ENCODE data around the gene ZCWPW1.
"Not testable (repeated sequence)": the region's sequence is repeated elsewhere in the genome, so short reads cannot be mapped to it uniquely, and the experiment has no call there.

The ZCWPW1 gene

DNA sequence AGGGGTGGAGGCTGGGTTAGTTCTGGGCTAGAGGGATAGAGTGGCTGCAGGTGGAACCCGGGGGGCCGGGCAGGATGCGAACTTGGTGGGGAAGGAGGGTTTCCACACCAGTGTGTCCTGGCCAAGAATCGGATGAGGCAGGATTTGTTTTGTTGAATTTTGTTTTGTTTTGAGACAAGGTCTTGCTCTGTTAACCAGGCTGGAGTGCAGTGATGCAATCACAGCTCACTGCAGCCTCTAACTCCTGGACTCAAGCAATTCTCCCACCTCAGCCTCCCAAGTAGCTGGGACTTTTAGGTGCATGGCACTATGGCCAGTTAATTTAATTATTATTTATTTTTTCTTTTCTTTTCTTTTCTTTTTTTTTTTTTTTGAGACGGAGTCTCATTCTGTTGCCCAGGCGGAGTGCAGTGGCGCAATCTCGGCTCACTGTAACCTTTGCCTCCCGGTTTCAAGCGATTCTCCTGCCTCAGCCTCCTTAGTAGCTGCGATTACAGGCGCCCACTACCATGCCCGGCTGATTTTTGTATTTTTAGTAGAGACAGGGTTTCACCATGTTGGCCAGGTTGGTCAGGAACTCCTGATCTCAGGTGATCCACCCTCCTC, 20.8 kb upstream of the ZCWPW1 start:
- Histone ChIP-seq H3K36me3 (ENCODE audit: control insufficient read depth, insufficient read depth, low read length) (no peaks in the 10 kb centered on the region), H3K4me3 (ENCODE audit: low read depth, low read length) (no peak overlapping the region), H3K27me3 (ENCODE audit: control insufficient read depth, insufficient read depth, low read length) (no peaks in the 10 kb centered on the region), H3K9me3 (ENCODE audit: control insufficient read depth, insufficient read depth, low read length) (no peaks in the 10 kb centered on the region), H3K9ac (ENCODE audit: low read depth, low read length) (no peak overlapping the region), H3K4me1 (ENCODE audit: control insufficient read depth, insufficient read depth, low read length) (no peaks in the 10 kb centered on the region)

DNA sequence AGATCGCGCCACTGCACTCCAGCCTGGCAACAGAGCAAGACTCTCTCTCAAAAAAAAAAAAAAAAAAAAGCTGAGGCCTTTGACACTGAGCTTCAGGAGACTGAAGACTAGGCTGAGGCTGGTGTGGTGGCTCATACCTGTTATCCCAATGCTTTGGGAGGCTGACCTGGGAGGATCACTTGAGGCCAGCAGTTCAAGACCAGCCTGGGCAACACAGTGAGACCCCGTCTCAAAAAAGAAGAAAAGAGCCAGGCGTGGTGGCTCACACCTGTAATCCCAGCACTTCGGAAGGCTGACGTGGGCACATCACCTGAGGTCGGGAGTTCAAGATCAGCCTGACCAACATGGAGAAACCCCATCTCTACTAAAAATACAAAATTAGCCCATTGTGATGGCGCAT, 18.9 kb upstream of the ZCWPW1 start:
- H3K36me3 ChIP-seq (ENCODE audit: control insufficient read depth, insufficient read depth, low read length); H3K27me3 ChIP-seq (ENCODE audit: control insufficient read depth, insufficient read depth, low read length); H3K4me1 ChIP-seq (ENCODE audit: control insufficient read depth, insufficient read depth, low read length); H3K9ac ChIP-seq (ENCODE audit: low read depth, low read length); H3K4me3 ChIP-seq (ENCODE audit: low read depth, low read length); H3K9me3 ChIP-seq (ENCODE audit: control insufficient read depth, insufficient read depth, low read length): not testable (repeated sequence)

DNA sequence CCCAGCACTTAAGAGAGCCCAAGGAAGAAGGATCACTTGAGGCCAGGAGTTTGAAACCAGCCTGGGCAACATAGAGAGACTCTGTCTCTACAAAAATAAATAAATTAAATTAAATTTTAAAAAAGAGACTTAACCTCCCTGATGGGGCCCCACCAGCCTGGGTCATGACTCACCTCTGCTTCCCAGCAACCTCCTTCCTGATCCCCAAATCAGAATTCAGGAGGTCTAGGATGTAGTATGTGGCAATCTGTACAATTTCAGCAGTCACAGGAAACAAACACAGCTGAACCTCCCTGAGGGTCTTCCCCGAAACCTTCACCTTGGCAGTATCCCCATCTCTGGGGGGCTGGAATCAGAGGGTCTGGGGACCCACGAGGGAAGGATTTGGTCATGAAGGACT, 17.5 kb upstream of the ZCWPW1 start:
- Histone ChIP-seq H3K27me3 (ENCODE audit: control insufficient read depth, insufficient read depth, low read length) (no peaks in the 10 kb centered on the region), H3K4me3 (ENCODE audit: low read depth, low read length) (no peak overlapping the region), H3K36me3 (ENCODE audit: control insufficient read depth, insufficient read depth, low read length) (no peaks in the 10 kb centered on the region), H3K9me3 (ENCODE audit: control insufficient read depth, insufficient read depth, low read length) (no peaks in the 10 kb centered on the region), H3K9ac (ENCODE audit: low read depth, low read length) (no peak overlapping the region), H3K4me1 (ENCODE audit: control insufficient read depth, insufficient read depth, low read length) (no peaks in the 10 kb centered on the region)

DNA sequence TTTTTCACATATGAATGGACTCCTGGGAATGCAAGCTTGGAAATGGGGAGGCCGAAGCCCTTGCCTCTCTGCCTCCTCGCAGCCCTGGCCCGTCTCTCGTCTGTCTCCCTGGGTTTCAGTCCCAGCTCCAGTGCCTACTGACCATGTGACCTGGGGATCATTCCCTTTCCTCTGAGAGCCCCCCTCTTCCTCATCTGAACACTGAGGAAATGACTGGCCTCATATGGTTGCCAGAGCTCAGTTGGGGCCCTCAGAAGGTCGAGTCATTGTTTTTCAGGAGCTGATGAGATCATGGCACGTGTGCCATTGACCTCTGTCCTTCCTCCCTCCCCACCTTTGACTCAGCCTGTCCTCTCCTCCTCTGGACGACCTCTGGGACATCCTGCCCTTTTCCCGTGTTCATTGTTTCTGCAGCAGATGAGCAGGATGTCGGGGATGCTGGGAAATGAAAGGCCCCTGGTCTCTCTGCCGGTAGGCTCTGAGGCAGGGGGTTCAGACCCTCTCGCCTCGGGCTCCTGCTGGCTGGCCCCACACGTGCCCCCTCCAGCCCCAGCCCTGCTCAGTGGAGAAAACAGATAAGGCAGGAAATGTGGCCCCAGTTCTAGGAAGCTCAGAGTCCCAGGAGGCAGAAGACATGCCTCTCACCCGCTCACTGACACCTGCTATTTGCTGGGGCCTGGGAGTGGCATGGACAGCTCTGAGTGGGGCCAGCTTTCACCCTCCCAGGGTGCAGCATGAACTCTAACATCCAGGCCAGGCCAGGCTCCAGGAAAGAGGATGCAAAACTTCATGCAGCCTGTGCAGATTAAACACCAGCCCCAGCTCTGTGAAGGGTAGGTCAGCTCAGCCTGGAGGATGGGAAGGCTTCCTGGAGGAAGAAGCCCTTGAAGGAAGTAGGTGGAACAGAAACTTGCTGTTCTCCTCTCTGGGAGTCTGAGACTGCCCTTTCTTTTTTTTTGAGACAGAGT, 16.1 kb upstream of the ZCWPW1 start:
- no peaks in the 10 kb centered on the region for H3K27me3 ChIP-seq (ENCODE audit: control insufficient read depth, insufficient read depth, low read length)
- H3K4me3 ChIP-seq (ENCODE audit: low read depth, low read length) = no peak overlapping the region
- no peaks in the 10 kb centered on the region for H3K36me3 ChIP-seq (ENCODE audit: control insufficient read depth, insufficient read depth, low read length)
- no peaks in the 10 kb centered on the region for H3K4me1 ChIP-seq (ENCODE audit: control insufficient read depth, insufficient read depth, low read length)
- H3K9ac ChIP-seq (ENCODE audit: low read depth, low read length) = no peak overlapping the region
- H3K9me3 ChIP-seq (ENCODE audit: control insufficient read depth, insufficient read depth, low read length) = no peaks in the 10 kb centered on the region

DNA sequence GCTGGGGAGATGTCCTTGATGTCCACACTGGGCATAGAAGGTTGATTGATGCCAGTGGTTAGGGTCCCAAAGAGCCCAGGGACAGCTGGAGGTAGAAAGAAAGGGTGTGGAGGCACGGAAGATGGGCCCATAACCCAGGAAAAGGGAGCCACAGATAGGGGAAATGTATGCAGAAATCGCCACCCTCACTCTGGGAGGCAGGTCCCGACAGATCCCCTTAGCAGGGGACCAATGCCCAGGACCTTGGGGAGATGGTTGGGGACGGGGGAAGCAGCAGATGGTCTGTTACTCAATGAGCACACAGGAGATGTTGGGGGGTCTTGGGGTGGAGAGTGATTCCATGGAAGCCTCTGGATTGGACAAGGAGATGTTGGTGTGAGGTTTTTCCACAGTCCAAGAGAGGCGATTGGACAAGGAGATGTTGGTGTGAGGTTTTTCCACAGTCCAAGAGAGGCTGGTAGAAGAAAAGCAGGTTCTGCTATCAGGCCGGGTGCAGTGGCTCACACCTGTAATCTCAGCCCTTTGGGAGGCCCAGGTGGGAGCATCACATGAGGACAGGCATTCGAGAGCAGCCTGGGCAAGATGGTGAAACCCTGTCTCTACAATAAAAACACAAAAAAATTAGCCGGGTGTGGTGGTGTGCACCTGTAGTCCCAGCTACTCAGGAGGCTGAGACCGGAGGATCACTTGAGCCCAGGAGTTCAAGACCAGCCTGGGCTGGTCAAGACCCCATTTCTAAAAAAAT, 14.8 kb upstream of the ZCWPW1 start:
- no peaks in the 10 kb centered on the region for H3K36me3 ChIP-seq (ENCODE audit: control insufficient read depth, insufficient read depth, low read length)
- H3K27me3 ChIP-seq (ENCODE audit: control insufficient read depth, insufficient read depth, low read length) = no peaks in the 10 kb centered on the region
- no peaks in the 10 kb centered on the region for H3K4me1 ChIP-seq (ENCODE audit: control insufficient read depth, insufficient read depth, low read length)
- no peaks in the 10 kb centered on the region for H3K9me3 ChIP-seq (ENCODE audit: control insufficient read depth, insufficient read depth, low read length)
- H3K9ac ChIP-seq (ENCODE audit: low read depth, low read length) = no peak overlapping the region
- H3K4me3 ChIP-seq (ENCODE audit: low read depth, low read length) = no peak overlapping the region

DNA sequence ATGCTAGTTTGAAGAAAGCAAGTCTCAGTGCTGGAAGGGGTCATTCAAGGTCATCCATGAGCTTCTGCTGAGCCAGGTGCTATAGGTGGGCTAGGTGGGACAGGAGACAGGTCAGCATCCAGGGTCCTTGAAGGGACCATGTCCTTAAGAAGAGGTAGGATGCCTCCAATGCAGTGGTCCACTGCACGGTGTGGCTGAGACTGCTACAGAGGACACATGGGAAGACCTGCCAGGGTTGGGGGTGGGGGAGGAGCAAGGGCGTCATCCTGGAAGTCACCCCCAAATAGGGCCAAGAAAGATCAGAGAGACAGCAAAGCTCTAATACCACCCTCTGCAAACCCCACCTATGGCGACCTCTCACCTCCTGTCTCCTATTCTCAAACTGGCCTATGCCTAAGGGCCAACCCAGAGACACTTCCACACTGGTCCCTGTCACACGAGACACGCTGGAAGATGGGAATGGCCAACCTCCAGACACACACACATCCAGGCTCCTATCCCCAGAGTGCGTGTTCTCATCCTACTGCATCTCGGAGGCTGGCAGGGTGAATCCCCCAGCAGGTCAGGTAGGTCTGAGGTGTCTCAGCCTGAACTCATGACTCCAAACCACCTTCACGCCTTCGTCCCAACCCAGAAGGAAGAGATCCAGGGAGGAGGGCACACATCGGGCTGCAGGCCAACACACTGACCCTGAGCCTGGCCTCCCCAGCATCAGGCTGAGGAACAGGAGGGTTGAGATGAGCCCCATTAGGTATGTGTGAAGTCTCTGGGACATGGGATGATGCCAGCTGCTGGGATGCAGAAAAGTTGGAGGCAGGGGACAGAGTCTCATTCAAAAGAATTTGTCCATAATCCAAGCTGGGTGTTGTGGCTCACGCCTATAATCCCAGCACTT, 13.4 kb upstream of the ZCWPW1 start:
- Histone ChIP-seq H3K9ac (ENCODE audit: low read depth, low read length) (no peak overlapping the region), H3K36me3 (ENCODE audit: control insufficient read depth, insufficient read depth, low read length) (no peaks in the 10 kb centered on the region), H3K9me3 (ENCODE audit: control insufficient read depth, insufficient read depth, low read length) (no peaks in the 10 kb centered on the region), H3K4me3 (ENCODE audit: low read depth, low read length) (no peak overlapping the region), H3K27me3 (ENCODE audit: control insufficient read depth, insufficient read depth, low read length) (no peaks in the 10 kb centered on the region), H3K4me1 (ENCODE audit: control insufficient read depth, insufficient read depth, low read length) (no peaks in the 10 kb centered on the region)

DNA sequence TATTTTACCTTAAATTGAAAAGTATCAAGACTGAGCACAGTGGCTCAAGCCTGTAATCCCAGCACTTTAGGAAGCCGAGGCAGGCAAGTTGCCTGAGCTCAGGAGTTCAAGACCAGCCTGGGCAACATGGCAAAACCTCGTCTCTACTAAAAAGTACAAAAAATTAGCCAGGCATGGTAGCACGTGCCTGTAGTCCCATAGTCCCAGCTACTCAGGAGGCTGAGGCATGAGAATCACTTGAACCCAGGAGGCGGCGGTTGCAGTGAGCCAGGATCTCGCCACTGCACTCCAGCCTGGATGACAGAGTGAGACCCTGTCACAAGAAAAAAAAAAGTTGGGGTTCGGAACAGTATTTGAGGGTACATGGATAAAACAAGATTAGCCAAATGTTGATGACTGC, 10.7 kb upstream of the ZCWPW1 start:
- not testable (repeated sequence) for H3K4me3 ChIP-seq (ENCODE audit: low read depth, low read length); H3K9me3 ChIP-seq (ENCODE audit: control insufficient read depth, insufficient read depth, low read length); H3K36me3 ChIP-seq (ENCODE audit: control insufficient read depth, insufficient read depth, low read length); H3K27me3 ChIP-seq (ENCODE audit: control insufficient read depth, insufficient read depth, low read length); H3K9ac ChIP-seq (ENCODE audit: low read depth, low read length); H3K4me1 ChIP-seq (ENCODE audit: control insufficient read depth, insufficient read depth, low read length)

DNA sequence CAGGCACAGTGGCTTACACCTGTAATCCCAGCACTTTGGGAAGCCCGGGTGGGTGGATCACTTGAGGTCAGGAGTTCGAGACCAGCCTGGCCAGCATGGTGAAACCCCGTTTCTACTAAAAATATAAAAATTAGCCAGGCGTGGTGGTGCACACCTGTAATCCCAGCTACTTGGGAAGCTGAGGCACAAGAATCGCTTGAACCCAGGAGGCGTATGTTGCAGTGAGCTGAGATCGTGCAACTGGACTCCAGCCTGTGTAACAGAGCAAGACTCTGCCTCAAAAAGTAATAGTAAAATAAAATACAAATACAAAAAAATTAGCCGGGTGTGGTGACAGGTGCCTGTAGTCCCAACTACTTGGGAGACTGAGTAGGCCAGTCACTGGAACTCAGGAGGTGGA, 10.2 kb upstream of the ZCWPW1 start:
- not testable (repeated sequence) for H3K9ac ChIP-seq (ENCODE audit: low read depth, low read length); H3K27me3 ChIP-seq (ENCODE audit: control insufficient read depth, insufficient read depth, low read length); H3K4me3 ChIP-seq (ENCODE audit: low read depth, low read length); H3K4me1 ChIP-seq (ENCODE audit: control insufficient read depth, insufficient read depth, low read length); H3K36me3 ChIP-seq (ENCODE audit: control insufficient read depth, insufficient read depth, low read length); H3K9me3 ChIP-seq (ENCODE audit: control insufficient read depth, insufficient read depth, low read length)

DNA sequence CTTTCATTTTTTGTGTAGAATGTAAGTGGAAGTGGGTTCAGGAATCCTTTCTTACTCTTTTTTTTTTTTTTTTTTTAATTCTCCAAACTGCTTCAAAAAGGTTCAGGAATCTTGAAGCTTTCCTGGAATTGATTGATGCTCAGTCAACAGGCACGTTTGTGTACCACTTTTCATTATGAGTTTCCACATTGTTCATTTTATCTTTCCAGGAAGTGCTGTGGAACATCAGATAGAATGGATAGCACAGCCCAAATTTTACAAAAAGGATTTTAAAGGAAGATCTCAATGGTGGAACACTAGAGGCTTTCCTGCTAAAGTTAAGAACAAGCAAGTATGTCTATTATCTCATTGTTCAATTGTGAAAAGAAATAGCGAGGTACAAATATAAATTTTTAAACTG, 9.7 kb upstream of the ZCWPW1 start:
- Histone ChIP-seq H3K9me3 (ENCODE audit: control insufficient read depth, insufficient read depth, low read length) (no peaks in the 10 kb centered on the region), H3K4me1 (ENCODE audit: control insufficient read depth, insufficient read depth, low read length) (peaks cover 4% of the 10 kb centered on the region), H3K9ac (ENCODE audit: low read depth, low read length) (no peak overlapping the region)

DNA sequence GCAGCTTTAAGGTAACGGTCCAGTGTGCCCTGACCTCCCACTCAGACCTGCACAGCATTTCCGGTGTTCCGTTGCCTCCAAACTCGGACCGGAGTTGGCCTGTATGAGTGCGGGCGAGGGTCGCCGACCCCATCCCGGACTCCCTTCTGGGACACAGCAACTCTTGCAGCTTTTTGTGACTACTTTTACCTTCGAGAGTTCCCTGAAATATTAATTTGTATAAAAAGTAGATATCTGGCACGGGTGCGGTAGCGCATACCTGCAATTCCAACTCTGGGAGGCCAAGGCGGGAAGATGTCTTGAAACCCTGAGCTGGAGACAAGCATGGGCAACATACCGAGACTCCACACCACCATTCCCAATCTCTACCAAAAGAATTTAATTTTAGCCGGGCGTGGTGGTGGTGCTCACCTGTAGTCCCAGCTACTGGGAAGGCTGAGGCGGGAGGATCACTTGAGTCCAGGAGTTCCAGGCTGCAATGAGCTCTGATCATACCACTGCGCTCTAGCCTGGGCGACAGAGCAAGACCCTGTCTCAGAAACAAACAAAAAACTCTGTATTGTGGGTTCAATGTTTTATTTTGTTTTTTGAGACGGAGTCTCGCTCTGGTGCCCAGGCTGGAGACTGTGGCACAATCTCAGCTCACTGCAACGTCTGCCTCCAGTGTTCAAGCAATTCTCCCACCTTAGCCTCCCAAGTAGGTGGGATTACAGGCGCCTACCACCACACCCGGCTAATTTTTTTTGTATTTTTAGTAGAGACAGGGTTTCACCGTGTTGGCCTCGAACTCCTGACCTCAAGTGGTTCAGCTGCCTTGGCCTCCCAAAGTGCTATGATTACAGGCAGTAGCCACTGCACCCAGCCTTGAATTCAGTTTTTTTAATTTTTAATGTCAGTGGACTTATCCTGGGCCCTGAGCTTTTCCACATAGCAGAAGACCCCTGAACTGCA, 8.9 kb upstream of the ZCWPW1 start:
- H3K9me3 ChIP-seq (ENCODE audit: control insufficient read depth, insufficient read depth, low read length) = no peaks in the 10 kb centered on the region
- no peak overlapping the region for H3K4me3 ChIP-seq (ENCODE audit: low read depth, low read length)
- H3K36me3 ChIP-seq (ENCODE audit: control insufficient read depth, insufficient read depth, low read length) = peaks cover 17% of the 10 kb centered on the region
- H3K27me3 ChIP-seq (ENCODE audit: control insufficient read depth, insufficient read depth, low read length) = no peaks in the 10 kb centered on the region
- H3K9ac ChIP-seq (ENCODE audit: low read depth, low read length) = no peak overlapping the region
- H3K4me1 ChIP-seq (ENCODE audit: control insufficient read depth, insufficient read depth, low read length) = peaks cover 5% of the 10 kb centered on the region

More for the DNA sequence above, 9.7 kb upstream of the ZCWPW1 start:
- Histone ChIP-seq H3K27me3 (ENCODE audit: control insufficient read depth, insufficient read depth, low read length) (no peaks in the 10 kb centered on the region), H3K4me3 (ENCODE audit: low read depth, low read length) (no peak overlapping the region), H3K36me3 (ENCODE audit: control insufficient read depth, insufficient read depth, low read length) (peaks cover 10% of the 10 kb centered on the region)
